HUDEP-2 (cell line): ENCODE measurements around the gene TMEM156.
"Not testable (repeated sequence)": the region's sequence is repeated elsewhere in the genome, so short reads cannot be mapped to it uniquely, and the experiment has no call there.

Experiments used
- DNase-seq, 76 experiments: peaks; one replicate each; lab custom pipeline; 2025; ENCODE audit not compliant: unreplicated experiment in 76 of 76; lab: John Stamatoyannopoulos, UW

TMEM156 gene

GRCh38 chr4:39044364-39044955 is 12.3 kb upstream of the TMEM156 start:
- peak in 25 of 76 experiments; percentile 1 to 60 (median 13) for DNase-seq

GRCh38 chr4:39043861-39044363 is 11.7 kb upstream of the TMEM156 start:
- no peak for DNase-seq

- DNase-seq = no peak
Observed at GRCh38 chr4:39043058-39043860, 11.1 kb upstream of the TMEM156 start.

- DNase-seq = no peak
Observed at GRCh38 chr4:39042366-39042765, 10.2 kb upstream of the TMEM156 start.

- no peak for DNase-seq
Observed at GRCh38 chr4:39039108-39039507, 6.9 kb upstream of the TMEM156 start.

- DNase-seq = no peak
Observed at GRCh38 chr4:39037941-39038340, 5.7 kb upstream of the TMEM156 start.

GRCh38 chr4:39037491-39037825 is 5.2 kb upstream of the TMEM156 start:
- DNase-seq = no peak

GRCh38 chr4:39036172-39036571 is 4.0 kb upstream of the TMEM156 start:
- DNase-seq = no peak

GRCh38 chr4:39031590-39032020 is 604 bp downstream of the TMEM156 start:
- not testable (repeated sequence) for DNase-seq

- no peak for DNase-seq
Observed at GRCh38 chr4:39030725-39031124, 1.5 kb downstream of the TMEM156 start.

- DNase-seq = no peak
Observed at GRCh38 chr4:39029752-39030694, 2.2 kb downstream of the TMEM156 start.

- no peak for DNase-seq
Observed at GRCh38 chr4:39026096-39026495, 6.1 kb downstream of the TMEM156 start.

- DNase-seq = no peak
Observed at GRCh38 chr4:39025552-39026085, 6.6 kb downstream of the TMEM156 start.

- DNase-seq = no peak
Observed at GRCh38 chr4:39024311-39024865, 7.8 kb downstream of the TMEM156 start.

GRCh38 chr4:39023059-39023458 is 9.2 kb downstream of the TMEM156 start:
- no peak for DNase-seq

GRCh38 chr4:39022241-39022640 is 10.0 kb downstream of the TMEM156 start:
- DNase-seq = no peak

GRCh38 chr4:39021631-39022030 is 10.6 kb downstream of the TMEM156 start:
- no peak for DNase-seq

- DNase-seq = no peak
Observed at GRCh38 chr4:39020130-39020529, 12.1 kb downstream of the TMEM156 start.

- no peak for DNase-seq
Observed at GRCh38 chr4:39014028-39014427, 18.2 kb downstream of the TMEM156 start.

GRCh38 chr4:39004758-39005157 is 27.5 kb downstream of the TMEM156 start:
- DNase-seq = no peak
